Activated CD8-positive, alpha-beta memory T cell treated with anti-CD3 and anti-CD28 coated beads, Interleukin-2, amount 50 U/mL, for 24 hours (primary cell): Measurements from ENCODE around the gene VSIG2.

Source experiments
- DNase-seq: peaks from one replicate; pipeline ENCODE4 v3.0.0-alpha.2; 2020; ENCODE audit errors: extremely low read depth

The VSIG2 gene

DNA sequence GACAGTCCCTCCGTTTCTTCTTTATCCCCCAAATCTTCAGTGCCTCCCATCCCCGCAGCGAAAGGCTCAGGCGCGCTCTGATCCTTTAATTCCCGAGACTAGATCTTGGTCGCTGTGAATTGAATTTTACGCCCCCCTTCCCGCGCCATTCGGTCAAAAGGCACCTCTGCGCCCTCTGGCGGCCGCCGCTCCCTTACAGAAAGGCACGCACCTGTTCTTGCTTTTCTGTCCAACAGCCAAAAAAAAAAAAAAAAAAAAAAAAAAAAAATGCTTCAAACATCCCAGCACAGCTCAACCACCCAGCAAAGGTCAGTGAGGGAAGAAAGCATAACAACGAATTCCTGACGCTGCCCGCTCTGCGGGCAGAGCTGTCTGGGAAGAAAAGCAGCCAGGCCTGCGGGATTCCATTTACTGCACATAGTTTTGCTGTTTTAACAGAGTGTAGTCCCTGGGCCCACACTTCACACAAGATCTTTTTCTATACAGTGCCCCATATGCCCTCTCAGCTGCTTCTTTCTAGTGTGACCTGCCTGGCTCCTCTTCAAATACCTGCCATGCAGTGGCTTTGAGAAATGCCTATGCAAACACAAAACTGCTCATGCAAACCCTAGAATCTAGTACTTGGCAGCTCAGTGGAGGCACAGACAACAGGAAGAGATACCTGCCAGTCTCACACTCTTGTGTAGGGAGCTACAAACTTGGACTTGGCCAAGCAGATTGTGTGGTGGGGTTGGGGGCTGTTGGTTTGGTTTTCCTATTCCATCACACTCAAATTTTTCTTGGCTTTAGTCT, 11.3 kb upstream of the VSIG2 start:
- DNase-seq: peak; percentile 70

DNA sequence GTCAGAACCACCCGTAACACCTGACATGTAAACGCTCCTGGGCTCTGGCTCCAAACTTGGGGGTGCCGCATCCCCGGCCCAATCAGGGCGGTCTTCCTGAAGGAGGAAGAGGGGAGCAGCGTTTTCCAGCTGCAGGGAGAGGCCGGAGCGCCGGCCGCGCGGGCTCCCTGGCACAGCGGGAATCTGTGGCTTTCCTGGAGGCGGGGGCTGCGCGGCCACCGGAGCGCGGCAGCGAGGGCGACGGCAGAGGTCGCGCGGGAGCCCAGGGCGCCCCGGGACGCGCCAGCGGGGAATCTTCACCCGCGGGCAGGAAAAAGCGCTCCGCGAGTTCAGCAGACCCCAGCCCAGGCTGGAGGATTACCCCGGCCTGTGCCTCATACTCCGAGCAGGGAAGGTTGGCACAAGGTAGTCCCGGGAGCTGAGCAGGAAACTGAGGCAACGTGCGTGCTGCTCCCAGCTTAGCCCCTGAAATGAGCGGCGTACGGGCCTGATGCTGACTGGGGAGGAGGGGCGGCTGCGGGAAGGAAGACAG, 10.6 kb upstream of the VSIG2 start:
- DNase-seq: no peak

DNA sequence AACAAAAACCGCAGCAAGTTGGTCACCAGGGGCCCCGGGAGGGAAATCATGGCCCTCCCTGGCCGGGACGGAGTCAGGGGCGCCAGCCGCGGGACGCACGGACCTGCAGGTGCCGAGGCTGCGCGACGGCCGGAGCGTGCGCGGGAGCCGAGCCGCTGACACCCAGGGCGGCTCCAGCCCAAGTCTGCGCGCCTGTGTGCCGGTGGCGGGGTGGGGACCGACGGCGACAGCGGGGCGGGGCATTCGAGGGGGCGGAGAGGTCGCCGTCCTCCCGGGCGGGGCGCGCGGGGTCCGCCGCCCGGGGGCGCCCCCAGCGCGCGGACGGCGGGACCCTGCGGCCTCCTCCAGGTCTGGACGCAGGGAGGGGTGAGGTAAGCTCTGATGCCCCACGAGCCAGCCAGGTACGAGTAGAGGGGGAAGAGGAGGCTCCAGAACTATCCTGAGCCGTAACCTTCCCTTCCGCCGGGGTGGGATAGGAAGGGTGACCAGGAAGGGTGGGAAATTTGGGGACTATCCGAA, 10.1 kb upstream of the VSIG2 start, which contains the start of gene ESAM:
TSS of gene ESAM (minus strand) at position 186 of the 519 bp plus-strand sequence. CDS start at position 50, 136 bp downstream.
- no peak for DNase-seq

DNA sequence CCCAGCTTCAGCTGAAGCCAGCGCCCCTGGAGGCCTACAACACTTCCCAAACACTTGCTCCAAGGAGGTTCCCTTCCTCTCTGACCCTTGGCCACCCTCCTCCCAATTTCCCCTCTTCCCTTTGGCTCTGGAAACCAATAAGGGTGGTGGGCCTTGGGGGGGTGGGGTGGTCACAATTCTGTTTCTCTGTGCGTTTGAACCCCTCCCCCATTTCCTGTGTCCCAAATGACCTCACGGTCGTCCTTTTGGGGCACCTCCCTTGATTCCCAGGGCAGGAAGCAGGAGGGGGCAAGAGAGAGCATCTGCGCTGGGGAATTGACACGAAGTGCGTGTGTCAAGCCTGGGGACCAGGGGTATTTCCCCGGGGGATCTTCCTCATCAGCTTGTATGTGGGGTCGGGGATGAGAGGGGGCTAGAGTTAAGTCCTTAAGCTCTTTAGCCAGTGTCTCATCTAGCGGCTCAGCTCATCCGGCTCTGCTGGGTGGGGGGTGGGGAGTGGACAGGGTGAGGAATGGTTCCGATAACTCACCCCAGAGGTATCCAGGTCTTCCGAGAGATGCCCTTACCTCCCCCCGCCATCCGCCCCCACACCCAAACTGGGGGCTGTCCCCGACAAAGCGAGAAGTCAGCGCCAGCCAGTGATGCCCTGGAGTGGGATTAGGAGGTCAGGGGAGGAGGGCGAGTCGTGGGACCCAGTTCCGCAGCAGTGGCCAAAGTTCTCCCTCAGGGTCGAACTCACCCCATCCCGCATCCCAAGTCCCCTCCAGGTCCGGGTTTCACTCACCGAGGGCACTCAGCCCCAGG, 9.4 kb upstream of the VSIG2 start:
- DNase-seq: no peak

DNA sequence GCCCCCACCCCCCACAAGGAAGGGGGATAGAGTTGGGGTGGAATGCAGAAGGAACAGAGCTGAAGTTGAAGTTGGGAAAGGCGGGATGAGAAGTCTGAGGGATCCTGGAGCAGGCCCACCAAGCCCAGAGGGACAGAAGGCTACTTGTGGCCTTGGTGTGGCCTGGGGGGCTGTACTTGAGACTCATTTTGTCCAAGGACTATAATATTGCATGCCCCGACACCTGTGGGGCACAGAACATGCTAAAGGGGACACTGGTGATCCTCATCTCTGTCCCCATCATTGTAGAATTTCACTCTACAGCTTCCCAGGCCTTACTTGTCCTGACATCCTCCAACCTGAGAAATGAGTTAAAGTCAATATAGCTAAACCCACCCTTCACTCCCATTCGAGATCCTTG, 8.8 kb upstream of the VSIG2 start:
- no peak for DNase-seq

DNA sequence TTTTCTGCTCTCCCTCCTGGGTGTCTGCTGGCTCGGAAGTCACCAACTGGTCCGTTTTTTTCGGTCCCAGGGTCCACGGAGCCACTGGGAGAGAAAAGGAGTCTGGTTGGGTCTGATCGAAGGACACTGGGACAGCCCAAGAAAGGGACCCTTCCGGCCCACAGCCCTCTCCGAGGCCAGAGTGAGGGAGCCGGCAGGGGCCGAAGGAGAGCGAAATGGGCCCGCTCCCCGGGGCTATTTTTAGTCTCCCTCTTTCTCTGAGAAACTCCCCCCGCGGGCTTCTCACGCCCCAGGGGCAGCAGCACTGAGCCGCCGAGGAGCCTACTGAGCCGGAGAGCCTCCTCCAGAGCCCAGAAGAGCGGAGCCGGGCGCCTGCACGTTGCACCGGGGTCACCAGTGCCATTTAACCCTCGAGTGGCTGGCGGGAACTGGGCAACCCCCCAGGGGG, 8.2 kb upstream of the VSIG2 start:
- no peak for DNase-seq

DNA sequence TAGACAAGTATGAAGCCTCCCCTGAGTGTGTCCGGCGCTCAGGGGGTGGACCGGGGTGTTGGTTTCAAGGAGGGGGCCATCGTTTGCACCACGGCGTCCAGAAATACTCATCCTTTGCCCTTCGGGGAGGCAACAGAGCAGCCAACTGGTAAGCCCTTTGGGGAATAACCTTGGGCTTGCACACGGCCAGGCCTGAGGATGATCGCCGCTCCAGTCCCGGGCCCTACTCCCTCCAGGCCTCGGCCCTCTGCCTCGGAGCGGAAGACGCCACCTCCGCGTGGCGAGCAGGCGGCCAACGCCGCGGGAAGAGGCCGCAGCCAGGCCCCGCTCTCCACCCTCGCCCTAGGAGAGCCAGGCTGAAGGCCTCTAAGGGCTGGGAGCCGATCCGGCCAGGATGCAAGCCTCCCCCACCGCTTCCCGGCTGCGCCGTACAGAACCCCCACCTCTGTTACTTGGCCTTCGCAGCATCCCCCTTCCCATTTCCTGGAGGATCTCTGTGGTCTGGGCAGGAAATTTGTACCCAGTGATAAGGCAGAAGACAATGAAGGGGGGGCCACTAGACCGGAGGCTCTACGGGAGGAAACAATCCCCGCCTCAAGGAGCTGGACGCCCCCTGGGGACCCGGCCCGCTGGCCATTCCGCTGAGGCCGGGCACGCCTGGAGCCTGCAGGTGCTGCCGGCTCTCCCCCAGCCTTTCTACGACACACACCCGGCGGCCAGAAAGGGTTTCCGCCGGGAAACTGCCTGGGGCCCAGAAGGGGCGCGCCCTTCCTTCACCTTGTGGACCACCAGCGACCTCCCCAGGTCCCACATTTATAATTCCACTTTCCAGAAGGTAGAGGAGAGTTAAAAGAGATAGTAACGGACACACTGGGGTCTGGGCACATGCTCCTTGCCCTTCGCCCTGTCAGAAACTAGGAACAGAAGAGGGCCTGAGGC, 7.5 kb upstream of the VSIG2 start:
- no peak for DNase-seq

DNA sequence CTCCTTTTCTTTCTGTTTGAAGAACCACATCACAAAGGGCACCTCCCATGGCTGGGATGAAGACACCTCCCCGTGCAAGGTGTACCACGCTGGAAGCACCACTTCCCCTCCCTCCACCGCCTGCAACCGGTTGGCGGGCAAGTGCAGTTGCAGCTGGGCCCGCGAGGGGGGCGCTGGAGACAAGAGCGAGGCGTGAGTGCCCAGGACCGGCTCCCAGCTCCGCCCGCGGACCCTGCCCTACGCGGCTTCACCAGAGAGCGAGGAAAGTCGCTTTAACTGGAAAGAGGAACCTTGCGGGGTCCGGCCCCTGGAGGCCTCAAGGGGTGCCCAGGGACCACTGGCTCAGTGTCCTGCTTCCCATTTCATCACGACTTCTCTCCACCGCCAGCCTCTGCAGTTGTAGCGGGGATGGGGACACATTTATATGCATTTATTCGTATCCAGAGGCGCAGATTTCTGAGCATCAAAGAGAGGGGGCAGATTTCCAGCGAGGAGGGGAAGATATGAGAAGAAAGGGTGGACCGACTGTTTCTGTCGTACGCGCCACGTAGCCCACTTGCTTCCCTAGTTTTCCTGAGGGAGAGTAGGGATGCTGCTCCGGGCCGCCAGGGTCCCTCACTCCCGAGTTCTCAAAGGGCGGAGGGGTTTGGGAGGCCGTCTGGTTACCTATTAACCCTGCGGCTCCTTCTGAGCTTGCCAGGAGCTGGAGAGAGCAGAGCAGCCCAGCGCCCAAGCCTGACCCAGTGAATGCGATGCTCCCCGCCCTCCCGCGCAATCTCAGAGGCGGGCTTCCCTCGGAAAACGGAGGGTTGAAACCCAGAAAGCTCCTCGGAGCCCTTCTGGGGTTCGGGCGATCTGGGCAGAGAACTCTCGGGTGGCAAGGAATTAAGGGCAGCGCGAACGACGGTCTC, 6.6 kb upstream of the VSIG2 start:
- DNase-seq: no peak

DNA sequence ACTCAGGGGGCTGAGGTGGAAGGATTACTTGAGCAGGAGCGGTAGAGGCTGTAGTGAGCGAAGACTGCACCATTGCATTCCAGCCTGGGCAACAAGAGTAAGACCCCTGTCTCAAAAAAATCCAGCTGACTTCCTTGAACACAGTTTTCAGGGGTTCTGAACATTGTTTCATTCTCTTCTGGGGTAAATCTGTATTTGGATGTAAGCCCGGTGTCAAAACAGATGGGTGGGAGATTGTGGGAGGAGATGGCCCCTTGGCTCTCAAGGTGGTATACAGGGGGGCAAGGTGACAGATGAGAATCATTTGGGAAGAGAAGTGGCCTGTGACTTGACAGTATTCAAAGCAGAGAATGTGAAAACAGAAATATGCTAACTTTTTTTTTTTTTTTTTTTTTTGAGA, 5.3 kb upstream of the VSIG2 start:
- no peak for DNase-seq

DNA sequence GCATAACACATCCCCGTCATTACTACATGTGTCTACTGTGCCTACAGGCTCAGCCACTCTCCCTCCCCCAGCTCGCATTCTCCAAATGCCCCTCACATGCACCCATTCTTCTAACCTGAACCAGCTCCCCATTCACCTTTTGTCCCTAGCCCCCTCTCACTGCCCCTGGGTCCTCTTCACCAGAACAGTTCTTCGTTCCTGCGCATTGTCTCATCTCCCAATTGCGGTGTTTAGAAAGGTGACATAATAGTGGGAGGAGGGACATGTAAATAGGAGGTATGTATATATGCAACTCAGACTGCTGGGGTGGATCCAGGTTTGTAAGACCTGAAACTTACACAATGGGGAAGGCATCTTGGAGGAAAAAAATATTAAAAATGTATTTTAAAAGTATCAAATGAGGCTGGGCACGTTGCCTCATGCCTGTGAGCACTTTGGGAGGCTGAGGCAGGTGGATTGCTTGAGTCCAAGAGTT, 4.7 kb upstream of the VSIG2 start:
- no peak for DNase-seq

DNA sequence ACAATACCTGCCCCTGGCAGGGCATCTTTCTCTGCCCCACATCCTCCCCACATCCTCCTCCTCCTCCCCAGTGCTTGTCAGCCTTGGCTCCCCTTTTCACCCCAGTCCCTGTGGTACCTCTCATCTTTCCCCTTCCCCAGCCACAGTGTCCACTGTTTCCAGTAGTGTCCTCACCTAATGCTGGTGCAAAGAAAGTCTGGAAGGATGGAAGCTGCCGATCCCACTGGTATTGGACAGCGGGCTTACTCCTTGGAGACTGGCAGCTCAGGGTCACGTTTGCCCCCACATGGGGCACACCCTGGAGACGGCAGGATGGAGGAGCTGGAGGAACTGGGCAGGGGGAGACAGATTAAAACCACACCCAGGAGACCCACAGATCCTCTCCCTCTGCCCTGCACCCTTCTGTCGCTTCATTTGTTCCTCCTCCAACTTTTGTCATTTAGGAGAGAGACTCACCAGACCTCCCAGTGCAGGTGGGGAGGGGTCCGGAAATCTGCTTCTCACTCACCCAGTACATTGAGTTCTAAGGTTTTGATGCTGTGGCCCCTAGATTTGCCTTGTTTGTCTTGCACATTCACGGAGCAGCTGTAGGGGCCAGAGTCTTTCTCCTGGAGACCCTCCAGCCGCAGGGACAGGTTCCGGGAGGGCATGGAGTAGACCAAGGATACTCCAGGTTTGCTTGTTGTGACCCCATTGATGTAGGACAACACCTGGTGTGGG, 4.1 kb upstream of the VSIG2 start:
- no peak for DNase-seq

DNA sequence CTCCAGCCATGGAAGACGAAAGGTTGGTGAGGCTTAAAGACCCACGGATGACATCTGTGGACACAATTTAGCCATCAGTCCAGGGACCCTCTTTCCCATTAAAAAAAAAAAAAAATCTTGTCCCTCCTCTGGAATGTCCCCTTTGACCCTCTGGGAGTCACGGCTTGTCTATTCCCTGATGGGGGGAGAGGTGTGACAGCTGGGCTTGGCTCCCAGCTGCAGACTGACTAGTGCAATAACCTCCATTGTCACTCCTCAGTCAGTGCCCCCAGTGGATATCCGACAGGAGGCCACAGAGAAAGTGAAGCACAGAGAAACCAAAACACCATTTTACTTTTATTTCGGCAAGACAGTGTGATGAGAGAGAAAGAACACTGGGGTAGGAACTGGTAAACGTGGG, 2.7 kb upstream of the VSIG2 start:
- no peak for DNase-seq

DNA sequence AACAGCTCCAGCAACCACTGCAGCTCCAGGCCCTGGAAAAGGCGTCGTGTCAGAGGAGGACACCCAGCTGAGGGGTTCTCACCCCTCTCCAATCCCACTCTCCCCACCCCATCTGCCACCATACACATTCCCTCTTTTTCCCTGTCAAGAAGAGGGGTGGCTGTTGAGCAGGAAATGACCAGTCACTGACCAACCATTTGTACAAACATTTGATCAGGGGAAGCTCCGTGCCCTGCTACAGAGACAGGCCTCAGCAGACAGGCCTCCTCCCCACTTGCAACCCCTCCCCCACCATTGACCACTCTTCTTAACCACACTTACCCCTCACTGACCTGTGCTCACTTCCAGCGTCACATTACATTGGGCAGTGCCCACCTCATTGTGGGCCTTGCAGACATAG, 2.3 kb upstream of the VSIG2 start:
- DNase-seq: no peak

DNA sequence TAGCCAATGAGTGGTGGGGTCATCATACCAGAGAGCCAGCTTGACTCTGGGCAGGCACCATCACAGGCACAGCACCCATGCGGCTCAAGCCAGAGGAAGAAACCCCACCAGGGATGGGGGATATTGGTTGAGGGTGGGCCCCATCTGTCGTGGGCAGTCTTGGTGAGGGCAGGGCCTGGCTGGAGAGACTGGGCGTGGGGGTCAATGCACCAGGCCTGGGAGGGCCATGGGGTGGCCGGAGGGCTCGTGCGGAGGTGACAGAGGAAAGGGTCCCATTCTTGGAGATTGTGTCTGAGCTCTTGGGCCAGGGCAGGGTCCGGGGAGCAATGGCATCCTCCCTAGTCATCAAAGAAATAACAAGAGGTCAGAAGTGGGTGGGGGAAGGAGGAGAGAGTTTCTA, 1.6 kb upstream of the VSIG2 start:
- no peak for DNase-seq

DNA sequence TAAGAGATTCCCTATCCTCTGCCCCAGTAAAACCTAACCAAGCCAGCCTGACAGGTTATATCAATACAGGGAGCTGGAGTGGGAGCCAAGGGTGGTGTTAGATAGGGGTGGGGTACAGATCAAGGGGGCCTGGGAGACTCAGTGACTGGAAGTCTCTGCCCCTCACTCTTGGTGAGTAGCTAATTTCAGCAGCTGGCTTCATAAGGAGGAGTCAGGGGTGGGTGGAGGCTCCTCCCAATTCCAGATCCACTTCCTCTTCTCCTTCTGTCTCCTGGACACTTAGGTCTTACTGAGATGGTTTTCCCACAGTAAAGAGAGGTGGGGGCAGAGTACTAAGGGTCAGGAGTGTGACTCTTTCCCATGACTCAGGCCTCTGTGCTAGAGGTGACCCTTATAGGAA, 1.1 kb upstream of the VSIG2 start:
- no peak for DNase-seq

DNA sequence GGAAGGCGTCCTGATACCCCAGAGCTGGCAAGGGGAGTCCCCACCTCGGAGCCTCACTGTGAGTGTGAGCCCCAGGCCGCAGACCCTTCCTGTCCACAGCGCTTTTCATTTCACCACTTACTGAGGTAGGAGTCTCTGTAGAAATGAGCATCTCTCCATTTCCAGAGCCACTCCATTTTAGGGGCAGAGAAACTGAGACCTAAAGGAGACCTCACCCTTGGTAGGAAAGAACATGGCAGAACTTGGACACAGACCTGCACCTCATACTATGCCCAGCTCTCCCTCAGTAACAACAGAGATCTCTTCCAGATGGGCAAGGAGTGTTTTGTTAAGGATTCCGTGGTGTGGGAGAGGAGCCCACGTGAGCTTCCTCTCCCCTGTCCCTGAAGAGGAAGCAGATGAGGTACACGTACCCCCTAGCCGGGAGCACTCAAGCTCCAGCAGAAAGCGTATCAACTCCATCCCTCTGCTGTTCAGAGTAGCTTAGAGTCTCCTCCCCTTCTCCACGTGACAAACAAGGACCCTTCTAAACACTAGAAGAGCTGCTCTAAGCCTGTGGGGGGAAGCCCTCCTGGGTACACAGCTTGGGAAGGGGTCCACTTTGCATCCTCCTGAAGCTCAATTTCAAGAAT, 532 bp upstream of the VSIG2 start:
- no peak for DNase-seq

DNA sequence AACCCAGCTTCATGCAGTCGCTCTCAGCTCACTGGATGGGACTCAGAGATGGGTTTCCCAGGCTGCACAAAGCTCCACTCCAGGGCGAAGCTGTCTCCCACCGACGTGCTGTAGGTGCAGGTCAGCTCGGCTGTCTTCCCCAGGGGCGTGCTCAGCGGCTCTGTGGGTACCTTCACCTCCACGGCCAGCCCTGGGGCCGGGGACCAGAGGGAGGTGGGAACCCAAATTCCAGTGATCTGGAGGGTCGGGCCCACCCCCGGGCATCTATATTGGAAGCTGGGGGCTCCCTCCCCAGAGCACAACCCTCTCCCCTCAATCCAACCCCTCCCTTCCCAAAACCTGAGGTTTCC, 689 bp downstream of the VSIG2 start:
- no peak for DNase-seq

DNA sequence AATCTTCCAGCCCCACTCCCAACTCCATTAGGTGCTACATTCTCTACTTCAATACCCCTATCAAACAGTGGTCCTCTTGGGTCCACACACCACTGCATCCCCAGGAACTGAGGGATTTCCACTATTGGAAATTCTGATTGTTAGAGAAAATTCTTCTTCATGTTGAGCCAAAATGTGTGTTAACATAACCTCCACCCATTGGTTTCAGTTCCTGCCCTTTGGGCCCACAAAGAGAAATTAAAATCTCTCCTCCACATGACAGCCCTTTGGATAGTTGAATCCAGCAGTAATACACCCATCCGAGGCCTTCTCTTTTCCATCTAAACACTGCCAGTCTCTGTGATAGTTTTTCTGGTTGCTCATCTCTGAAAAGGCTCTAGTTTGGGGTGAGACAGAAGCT, 2.1 kb downstream of the VSIG2 start:
- no peak for DNase-seq
